Astrocyte (in vitro differentiated cells and primary cell): ENCODE data around the gene CEACAM3. TPM values are rescaled to one million over a fixed set of nuclear protein-coding genes. Genes with fewer than 3 reads are reported as not detected.
"Not testable (repeated sequence)": the region's sequence is repeated elsewhere in the genome, so short reads cannot be mapped to it uniquely, and the experiment has no call there.

Source experiments
- DNase-seq: peaks from one replicate; pipeline ENCODE4 v3.0.0-alpha.2; 2010; ENCODE audit warnings: low read depth
- FAIRE-seq: peaks from 2 replicates; lab custom pipeline; 2011; peaks lifted over from hg19 to GRCh38; lab: Jason Lieb, UNC
- H2AFZ ChIP-seq: 2 replicates; pipeline ENCODE4 v1.6.0; 2012; ENCODE audit warnings: low read depth, low read length, inconsistent platforms
- H3K27ac ChIP-seq: 2 replicates; pipeline ENCODE4 v1.5.1; 2011; ENCODE audit warnings: low read depth, low read length, inconsistent platforms
- H3K27me3 ChIP-seq: 2 replicates; pipeline ENCODE4 v1.6.0; 2011; ENCODE audit warnings: low read length, inconsistent platforms; ENCODE audit not compliant: insufficient read depth
- H3K36me3 ChIP-seq: 2 replicates; pipeline ENCODE4 v1.5.1; 2011; ENCODE audit warnings: low read length, inconsistent platforms; ENCODE audit not compliant: insufficient read depth
- H3K4me1 ChIP-seq: 2 replicates; pipeline ENCODE4 v1.5.1; 2011; ENCODE audit warnings: low read length, inconsistent platforms; ENCODE audit not compliant: insufficient read depth
- H3K4me2 ChIP-seq: 2 replicates; pipeline ENCODE4 v1.6.0; 2012; ENCODE audit warnings: low read length, inconsistent platforms
- H3K4me3 ChIP-seq: 2 replicates; pipeline ENCODE4 v1.5.1; 2011; ENCODE audit warnings: low read depth, mild to moderate bottlenecking, low read length, inconsistent platforms; ENCODE audit not compliant: insufficient read depth
- H3K79me2 ChIP-seq: 2 replicates; pipeline ENCODE4 v1.6.0; 2012; ENCODE audit warnings: mild to moderate bottlenecking, low read length, inconsistent platforms; ENCODE audit not compliant: insufficient read depth
- H3K9ac ChIP-seq: 2 replicates; pipeline ENCODE4 v1.6.0; 2012; ENCODE audit warnings: mild to moderate bottlenecking, low read length, inconsistent platforms
- H3K9me3 ChIP-seq: 2 replicates; pipeline ENCODE4 v1.5.1; 2012; ENCODE audit warnings: low read depth, mild to moderate bottlenecking, low read length, inconsistent platforms; ENCODE audit not compliant: insufficient read depth
- H4K20me1 ChIP-seq: 2 replicates; pipeline ENCODE4 v1.6.0; 2012; ENCODE audit warnings: low read length, inconsistent platforms; ENCODE audit not compliant: insufficient read depth
- H3K27ac Mint-ChIP-seq: one replicate; pipeline ENCODE4 v1.8.0; 2021; ENCODE audit warnings: mild to moderate bottlenecking, mixed read lengths; ENCODE audit not compliant: unreplicated experiment
- H3K27me3 Mint-ChIP-seq: one replicate; pipeline ENCODE4 v1.8.0; 2021; ENCODE audit warnings: low read depth, mixed read lengths; ENCODE audit not compliant: unreplicated experiment
- H3K36me3 Mint-ChIP-seq: one replicate; pipeline ENCODE4 v1.8.0; 2021; ENCODE audit warnings: low read depth, mixed read lengths; ENCODE audit not compliant: unreplicated experiment
- H3K4me1 Mint-ChIP-seq: one replicate; pipeline ENCODE4 v1.8.0; 2021; ENCODE audit warnings: low read depth, mixed read lengths; ENCODE audit not compliant: unreplicated experiment
- H3K4me3 Mint-ChIP-seq: one replicate; pipeline ENCODE4 v1.8.0; 2021; ENCODE audit warnings: mild to moderate bottlenecking, moderate library complexity, mixed read lengths; ENCODE audit not compliant: unreplicated experiment
- H3K9me3 Mint-ChIP-seq: one replicate; pipeline ENCODE4 v1.8.0; 2021; ENCODE audit warnings: mild to moderate bottlenecking, mixed read lengths; ENCODE audit not compliant: unreplicated experiment
- CTCF ChIP-seq: IDR thresholded peaks from 2 replicates; pipeline ENCODE4 v1.5.1; 2011; ENCODE audit warnings: low read depth, mild to moderate bottlenecking, inconsistent platforms, low read length, moderate library complexity; ENCODE audit not compliant: insufficient read depth
- EZH2 ChIP-seq: IDR thresholded peaks from 2 replicates; pipeline ENCODE4 v1.6.1; 2012; ENCODE audit warnings: mild to moderate bottlenecking, low read length, inconsistent platforms; ENCODE audit not compliant: insufficient read depth
- total RNA-seq: library from RNA; stranded (reverse); gene quantifications from 2 replicates; pipeline ENCODE4 v1.2.1, GENCODE V29; 2021

CEACAM3 gene
- total RNA-seq, 1 donor from 2014 or later, result not detected

DNA sequence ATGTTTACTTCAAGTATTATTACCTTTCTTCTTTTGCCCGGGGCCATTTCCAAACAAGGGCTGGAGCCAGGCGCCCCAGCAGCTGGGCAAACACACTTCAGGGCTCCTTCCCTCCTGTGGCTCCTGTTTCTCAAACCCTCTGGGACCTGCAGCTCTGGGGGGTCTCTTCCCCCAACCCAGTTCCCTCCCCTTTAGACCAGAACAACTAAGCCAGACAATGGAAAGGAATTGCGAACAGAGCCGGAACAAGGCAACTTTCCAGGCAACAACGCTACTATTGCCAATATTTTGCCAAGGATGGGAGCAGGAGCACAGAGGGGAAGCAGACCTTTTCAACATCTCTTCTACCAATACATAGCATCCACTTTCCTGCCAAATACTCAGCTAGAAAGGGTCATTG is 7.3 kb upstream of the CEACAM3 start:
- not testable (repeated sequence) for H3K36me3 Mint-ChIP-seq, H2AFZ ChIP-seq, H3K27ac ChIP-seq, H3K4me3 ChIP-seq, H3K27me3 ChIP-seq, H3K4me2 ChIP-seq, H3K4me1 ChIP-seq, DNase-seq, FAIRE-seq, H3K36me3 ChIP-seq, H3K4me3 Mint-ChIP-seq, H3K27ac Mint-ChIP-seq, H3K9ac ChIP-seq, H3K9me3 ChIP-seq, H4K20me1 ChIP-seq, H3K79me2 ChIP-seq, H3K9me3 Mint-ChIP-seq
- H3K27me3 Mint-ChIP-seq, result peaks cover 58% of the 10 kb centered on the region
- H3K4me1 Mint-ChIP-seq, result peaks cover 10% of the 10 kb centered on the region

- Histone ChIP-seq H3K9ac (no peak overlapping the region), H3K4me1 (peaks cover 2% of the 10 kb centered on the region), H3K4me2 (no peak overlapping the region), H3K36me3 (no peaks in the 10 kb centered on the region), H2AFZ (no peak overlapping the region), H3K4me3 (no peak overlapping the region), H3K27me3 (no peaks in the 10 kb centered on the region), H3K79me2 (no peaks in the 10 kb centered on the region), H3K9me3 (no peaks in the 10 kb centered on the region), H4K20me1 (no peaks in the 10 kb centered on the region), H3K27ac (no peak overlapping the region)
- Mint-ChIP-seq H3K36me3 (peaks cover 2% of the 10 kb centered on the region), H3K4me3 (no peak overlapping the region), H3K4me1 (peaks cover 10% of the 10 kb centered on the region), H3K27ac (no peak overlapping the region), H3K9me3 (no peaks in the 10 kb centered on the region), H3K27me3 (peaks cover 50% of the 10 kb centered on the region)
- FAIRE-seq (no peak), DNase-seq (peak; percentile 60)
- TF ChIP-seq EZH2 (no peak), CTCF (peak; percentile 49)
Measured at GRCh38 chr19:41792513-41793413, 3.6 kb upstream of the CEACAM3 start.

DNA sequence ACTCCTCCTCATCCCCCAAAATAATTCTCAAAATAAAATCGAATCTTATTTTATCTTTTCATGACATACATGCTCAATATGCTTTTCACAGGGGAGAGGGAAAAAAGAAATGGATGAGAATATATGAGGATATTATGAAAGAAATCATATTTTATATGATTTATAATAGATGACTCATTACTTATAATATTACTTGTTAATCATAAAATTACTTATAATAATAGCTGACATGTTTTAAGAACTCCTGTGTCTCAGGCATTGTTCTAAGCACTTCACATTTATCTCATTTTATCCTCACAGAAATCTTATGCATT is 3.0 kb upstream of the CEACAM3 start:
- no peaks in the 10 kb centered on the region for H4K20me1 ChIP-seq
- no peak for FAIRE-seq
- H3K79me2 ChIP-seq, result no peaks in the 10 kb centered on the region
- no peak overlapping the region for H3K9ac ChIP-seq
- no peaks in the 10 kb centered on the region for H3K27me3 ChIP-seq
- TF ChIP-seq EZH2 (no peak), CTCF (no peak)
- H3K4me1 Mint-ChIP-seq, result peaks cover 10% of the 10 kb centered on the region
- H3K36me3 ChIP-seq, result no peaks in the 10 kb centered on the region
- H3K4me3 ChIP-seq, result no peak overlapping the region
- H3K4me3 Mint-ChIP-seq, result no peak overlapping the region
- H3K27ac Mint-ChIP-seq, result no peak overlapping the region
- no peak overlapping the region for H2AFZ ChIP-seq
- H3K27ac ChIP-seq, result no peak overlapping the region
- no peak for DNase-seq
- no peaks in the 10 kb centered on the region for H3K9me3 ChIP-seq
- peaks cover 50% of the 10 kb centered on the region for H3K27me3 Mint-ChIP-seq
- H3K4me2 ChIP-seq, result no peak overlapping the region
- H3K36me3 Mint-ChIP-seq, result peaks cover 2% of the 10 kb centered on the region
- H3K4me1 ChIP-seq, result peaks cover 2% of the 10 kb centered on the region
- H3K9me3 Mint-ChIP-seq, result no peaks in the 10 kb centered on the region
